ENCODE results near the gene CPSF6.
A peak's percentile ranks its signal among the peaks of the same experiment; 100 is the strongest.
"Not testable (repeated sequence)": the region's sequence is repeated elsewhere in the genome, so short reads cannot be mapped to it uniquely, and the experiment has no call there.

Gene CPSF6

DNA sequence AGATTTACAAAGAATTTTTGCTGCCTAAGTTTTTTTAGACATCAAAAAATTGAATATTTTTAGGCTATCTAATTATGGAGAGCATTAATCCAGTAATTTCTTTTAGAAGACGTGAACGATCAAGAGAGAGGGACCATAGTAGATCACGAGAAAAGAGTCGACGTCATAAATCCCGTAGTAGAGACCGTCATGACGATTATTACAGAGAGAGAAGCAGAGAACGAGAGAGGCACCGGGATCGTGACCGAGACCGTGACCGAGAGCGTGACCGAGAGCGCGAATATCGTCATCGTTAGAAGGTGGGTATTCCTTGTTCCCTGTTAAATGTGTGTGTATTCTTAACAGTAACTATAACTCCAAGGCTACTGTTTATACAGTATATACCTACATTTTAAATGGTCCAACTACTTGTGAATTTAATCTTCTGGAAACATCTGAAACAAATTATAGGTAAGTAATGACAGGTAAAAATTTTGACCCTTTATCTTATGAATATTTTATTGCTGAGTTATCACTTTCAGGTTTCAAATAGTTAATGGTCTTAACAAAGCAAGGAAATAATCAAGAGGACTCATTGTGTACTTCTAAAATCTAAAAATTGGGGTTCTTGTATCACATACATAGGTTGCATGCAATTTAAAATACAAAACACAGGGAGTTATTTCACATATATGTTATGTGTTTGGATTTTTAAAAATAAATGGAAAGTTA lies 23.1 kb downstream of the CPSF6 start:
- DNase-seq (ENCODE audit: low spot score) = no peak

DNA sequence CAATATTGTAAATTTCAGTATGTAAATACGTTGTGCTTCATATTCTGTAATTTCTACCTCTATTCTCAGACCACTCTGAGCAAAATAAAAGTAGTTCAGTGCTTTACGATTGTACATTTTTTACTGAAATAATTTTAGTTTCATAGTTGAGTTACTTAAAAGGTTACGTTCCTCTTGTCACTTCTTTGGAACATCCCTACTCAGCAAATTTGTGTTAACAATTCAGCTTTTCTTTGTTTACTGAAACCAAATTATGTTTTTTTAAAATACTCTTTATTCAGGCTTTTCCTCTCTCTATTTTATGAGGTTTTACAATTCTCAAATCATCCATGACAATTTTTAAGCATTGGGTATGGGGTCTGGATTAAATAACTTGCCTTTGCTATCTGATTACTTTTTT lies 25.8 kb downstream of the CPSF6 start:
- no peak for DNase-seq (ENCODE audit: low spot score)

DNA sequence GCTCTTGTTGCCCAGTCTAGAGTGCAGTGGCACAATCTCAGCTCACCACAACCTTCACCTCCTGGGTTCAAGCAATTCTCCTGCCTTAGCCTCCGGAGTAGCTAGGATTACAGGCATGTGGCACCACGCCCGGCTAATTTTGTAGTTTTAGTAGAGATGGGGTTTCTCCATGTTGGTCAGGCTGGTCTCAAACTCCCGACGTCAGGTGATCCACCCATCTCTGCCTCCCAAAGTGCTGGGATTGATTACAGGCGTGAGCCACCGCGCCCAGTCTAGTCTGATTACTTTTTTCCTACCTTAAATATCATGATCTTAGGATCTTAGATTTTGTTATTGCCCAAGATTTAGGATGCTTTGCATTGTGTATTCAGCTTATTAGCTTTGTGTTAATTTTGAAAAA lies 26.3 kb downstream of the CPSF6 start:
- DNase-seq (ENCODE audit: low spot score) = not testable (repeated sequence)

DNA sequence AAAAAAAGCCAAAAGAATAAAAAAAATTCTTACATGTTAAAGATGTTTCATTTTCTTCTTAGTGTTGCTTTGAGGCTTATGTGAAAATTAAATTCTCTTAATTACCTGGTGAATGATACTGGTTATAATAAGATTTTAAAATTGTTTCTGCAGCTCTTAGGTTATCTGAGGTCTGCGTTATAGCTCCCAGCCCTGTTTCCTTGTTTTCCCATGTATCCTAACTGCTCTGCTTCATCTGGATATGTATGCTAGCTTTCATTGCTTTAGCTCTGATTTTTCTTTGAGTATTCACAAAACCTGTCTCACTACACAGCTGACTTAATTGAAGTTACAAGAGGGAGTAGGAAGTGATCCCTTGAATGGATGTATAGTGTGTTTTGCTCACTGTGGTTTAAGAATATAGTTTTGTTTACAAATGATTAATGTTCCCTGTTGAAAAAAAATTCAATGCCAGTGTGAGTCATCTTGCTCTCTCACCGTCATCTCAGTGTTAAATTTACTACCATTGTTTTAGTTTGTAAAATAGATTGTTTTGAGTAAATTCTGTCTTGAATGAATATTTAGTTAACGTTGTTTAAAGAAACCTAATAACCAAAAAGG lies 26.8 kb downstream of the CPSF6 start:
- no peak for DNase-seq (ENCODE audit: low spot score)

DNA sequence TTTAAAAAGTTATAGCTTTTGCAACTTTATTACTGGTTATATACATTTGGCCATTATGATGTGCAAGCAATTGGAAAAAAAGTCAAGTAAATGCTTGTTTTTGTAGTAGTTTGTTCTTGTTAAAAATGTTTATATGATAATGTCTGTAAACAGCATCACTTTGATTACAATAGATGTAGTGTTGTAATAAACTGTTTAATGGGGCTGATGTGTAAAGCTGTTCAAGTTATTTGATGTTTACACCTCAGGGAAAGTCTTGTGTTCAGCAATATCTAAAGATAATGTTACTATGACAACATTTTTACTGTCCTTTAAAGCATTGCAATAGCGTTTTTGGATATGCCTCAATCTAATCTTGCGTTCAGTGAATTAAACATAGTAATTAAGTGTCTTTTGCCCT lies 30.4 kb downstream of the CPSF6 start:
- no peak for DNase-seq (ENCODE audit: low spot score)

DNA sequence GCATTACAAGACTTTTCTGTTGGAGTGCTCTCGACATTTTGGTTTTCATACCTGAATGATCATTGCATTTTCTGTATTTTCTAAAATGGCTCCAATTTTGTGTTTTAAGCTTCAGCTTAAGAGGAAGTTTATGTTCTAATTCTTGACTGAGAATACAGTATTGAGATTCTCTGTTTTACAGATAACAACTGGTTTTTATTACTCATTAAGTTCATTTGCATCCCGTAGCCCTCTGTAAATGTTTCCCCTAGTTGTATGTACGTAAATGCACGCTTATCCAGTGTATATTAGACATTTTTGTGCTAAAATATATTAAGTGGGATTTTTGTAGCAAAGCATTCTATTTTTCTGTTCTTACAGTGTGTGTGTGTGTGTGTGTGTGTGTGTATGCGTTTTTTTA lies 33.1 kb downstream of the CPSF6 start:
- no peak for DNase-seq (ENCODE audit: low spot score)

DNA sequence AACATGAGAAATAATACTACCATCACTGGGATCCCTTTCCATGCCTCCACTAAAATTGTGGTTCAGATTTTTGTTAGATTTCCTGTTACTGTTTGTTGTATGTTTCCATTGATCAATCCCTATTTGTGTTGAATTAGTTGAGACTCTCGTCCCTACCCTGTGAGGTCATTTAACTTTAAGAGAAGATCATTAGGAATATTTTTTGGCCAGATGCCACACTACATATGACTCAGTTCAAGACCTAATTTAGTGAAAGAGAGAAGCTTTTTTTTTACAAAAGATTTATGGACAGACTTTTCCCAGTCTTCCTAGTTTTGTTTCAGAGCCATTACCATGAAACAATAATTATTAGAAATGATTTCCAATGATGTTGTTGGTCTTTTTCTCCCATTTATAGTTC lies 35.5 kb downstream of the CPSF6 start:
- no peak for DNase-seq (ENCODE audit: low spot score)

DNA sequence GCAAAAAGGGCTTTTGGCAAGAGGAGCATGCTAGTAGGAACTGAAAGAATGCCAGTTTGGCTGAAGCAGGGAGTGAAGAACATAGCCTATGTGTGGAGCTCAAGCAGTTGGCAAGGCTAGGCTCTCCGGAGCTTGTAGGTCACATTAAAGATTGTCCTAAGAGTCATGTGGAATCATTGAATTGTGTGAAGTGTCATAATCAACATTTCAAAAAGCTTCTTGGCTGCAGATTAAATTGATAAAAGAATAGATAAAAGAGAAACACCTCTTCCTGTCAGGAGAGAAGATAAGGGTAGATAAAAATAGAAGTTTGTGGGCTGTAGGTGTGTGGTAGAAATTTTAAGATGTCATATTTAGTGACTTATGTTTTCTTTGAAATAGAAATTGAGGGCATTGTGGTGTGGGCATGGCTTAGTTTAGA lies 36.1 kb downstream of the CPSF6 start:
- peak; percentile 21 for DNase-seq (ENCODE audit: low spot score)

DNA sequence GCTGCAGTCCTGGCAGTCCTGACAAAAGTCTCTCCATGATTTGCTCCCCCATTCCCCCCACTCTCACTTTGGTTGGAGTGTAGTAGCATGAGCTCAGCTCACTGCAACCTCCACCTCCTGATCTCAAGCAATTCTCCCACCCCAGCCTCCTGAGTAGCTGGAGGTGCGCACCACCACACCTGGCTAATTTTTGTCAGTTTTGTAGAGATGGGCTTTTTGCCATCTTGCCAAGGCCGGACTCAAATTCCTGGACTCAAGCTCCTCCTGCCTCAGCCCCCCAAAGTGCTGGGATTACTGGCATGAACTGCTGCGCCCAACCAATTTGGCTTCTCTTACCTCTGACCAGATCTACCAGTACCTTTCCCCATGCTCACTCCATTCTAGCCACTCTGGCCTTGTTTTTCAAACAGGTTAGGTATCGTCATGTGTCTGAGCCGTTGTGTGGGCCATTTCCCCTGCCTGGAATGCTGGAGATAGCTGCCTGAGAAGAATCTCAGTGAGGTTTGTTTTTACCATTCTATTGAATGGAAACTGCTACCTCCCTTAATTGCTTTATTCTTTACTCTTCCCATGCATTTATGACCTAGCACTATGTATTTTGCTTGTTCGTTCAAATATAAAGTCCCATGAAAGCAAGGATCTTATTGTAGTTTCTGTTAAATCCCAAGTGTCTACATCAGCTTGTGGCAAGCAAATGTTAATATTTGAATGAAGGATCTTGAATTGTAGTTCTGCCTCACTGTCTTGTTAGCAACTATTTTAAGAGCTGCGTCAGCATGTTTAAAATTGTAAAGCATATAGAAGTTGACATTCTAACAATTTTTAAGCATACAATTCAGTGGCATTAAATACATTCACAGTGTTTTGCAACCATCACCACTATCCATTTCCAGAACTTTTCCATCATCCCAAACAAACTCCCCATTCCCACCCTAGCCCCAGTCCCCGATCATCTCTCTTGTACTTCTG lies 39.7 kb downstream of the CPSF6 start:
- DNase-seq (ENCODE audit: low spot score) = no peak

DNA sequence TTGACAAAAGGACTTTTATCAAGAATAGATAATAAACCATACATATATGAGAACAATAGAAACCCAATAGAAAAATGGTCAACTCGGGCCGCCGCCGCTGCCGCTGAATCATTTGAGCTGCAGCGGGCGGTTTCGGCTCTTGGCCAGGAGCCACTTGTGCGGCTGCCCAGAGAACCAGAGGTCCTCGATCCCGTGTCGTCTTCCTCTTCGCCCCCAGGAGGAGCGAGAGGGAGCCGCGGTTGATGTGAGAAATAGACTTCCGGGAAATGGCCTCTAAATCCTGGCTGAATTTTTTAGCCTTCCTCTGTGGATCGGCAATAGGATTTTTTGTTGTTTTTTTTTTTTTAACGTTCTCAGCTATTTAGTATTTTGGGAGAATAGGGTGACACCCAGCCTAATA lies 44.8 kb downstream of the CPSF6 start:
- no peak for DNase-seq (ENCODE audit: low spot score)

DNA sequence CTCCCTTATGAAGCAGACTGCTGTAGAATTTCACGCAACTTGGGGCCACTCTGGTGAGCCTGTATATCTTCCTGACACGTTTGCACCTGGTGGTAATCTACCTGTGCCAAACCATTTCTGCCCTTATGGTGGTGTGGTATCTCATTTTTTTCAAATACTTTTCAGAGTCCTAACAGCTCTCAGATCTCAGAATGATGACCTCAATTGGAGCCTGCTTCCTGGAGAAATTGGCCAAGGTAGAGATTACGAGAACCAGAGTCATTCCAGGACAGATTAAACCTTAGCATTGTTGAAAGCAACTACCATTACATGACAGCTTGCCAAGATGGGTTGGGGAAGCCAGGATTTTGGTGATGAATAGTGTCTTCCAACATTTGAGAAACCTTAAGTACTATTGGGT lies 48.2 kb downstream of the CPSF6 start:
- no peak for DNase-seq (ENCODE audit: low spot score)

DNA sequence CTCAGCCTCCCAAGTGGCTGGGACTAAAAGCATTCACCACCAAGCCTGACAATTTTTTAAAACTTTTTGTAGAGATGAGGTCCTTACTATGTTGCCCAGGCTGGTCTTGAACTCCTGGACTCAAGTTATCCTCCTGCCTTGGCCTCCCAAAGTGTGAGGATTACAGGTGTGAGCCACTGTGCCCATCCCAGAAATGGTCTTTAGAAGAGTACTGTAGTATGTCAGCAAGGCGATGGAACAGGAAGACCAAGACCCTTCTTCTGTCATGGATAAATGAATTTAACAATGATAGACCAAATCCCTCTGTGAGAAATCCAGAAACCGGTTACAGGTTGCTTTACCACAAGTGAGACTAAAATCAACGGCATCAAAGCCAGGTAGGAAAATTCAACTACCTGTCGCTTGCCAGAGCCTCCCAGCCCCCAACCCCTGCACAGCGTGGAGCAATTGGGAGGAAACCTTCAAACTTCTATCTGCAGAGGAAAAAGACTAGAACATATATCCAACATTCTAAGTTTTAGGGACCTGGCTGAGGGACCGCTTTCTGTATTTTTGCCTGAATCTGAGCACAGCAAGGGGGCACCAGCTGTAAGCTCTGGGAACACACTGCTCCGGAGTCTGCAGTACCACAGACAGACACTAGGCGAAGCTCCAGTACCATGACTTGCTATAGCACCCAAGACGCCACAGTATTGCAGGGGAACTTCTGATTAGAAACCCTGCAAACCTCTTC lies 51.3 kb downstream of the CPSF6 start:
- peak; percentile 85 for DNase-seq (ENCODE audit: low spot score)

DNA sequence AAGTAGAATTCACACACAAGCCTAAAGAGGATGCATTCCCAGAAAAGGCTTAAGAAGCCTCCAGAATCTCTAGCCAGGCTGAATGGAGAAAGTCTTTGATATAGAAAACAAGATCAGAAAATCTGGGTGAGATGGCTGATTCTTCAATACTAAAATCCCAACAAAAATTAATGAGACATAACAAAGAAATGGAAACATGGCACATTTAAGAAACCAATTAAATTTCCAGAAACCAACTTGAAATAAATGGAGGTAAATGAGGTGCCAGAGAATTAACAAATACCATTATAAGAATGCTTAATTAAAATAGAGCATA lies 51.9 kb downstream of the CPSF6 start:
- DNase-seq (ENCODE audit: low spot score) = no peak

DNA sequence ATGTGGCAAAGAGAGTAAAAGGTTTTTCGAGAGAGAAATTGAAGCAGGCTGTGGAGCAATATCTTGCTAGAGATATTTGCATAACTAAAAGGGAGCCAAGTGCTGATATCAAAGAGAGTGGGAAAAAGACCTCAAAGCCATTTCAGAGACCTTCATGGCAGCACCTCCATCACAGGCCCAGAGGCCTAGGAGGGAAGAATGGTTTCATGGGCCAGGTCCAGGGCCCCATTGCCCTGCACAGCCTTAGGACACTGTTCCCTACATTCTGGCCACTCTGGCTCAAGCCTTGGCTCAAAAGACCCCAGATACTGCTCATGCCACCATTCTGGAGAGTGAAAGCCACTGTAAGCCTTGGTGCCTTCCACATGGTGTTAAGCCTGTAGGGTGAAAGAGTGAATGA lies 58.8 kb downstream of the CPSF6 start:
- DNase-seq (ENCODE audit: low spot score) = no peak

DNA sequence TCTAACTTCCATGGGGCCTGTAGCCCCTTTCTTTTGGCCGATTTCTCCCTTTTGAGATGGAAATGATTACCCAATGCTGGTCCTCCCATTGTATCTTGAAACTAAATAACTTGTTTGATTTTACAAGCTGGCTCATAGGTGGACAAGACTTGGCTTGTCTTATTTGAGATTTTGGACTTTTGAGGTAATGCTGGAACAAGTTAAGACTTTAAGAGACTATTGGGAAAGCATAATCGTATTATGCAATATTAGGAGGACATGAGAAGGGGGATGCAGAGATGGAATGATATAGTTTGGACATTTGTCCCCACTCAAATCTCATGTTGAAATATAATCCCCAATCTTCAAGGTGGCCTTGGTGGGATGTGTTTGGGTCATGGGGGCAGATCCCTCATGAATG lies 59.6 kb downstream of the CPSF6 start:
- DNase-seq (ENCODE audit: low spot score) = no peak

DNA sequence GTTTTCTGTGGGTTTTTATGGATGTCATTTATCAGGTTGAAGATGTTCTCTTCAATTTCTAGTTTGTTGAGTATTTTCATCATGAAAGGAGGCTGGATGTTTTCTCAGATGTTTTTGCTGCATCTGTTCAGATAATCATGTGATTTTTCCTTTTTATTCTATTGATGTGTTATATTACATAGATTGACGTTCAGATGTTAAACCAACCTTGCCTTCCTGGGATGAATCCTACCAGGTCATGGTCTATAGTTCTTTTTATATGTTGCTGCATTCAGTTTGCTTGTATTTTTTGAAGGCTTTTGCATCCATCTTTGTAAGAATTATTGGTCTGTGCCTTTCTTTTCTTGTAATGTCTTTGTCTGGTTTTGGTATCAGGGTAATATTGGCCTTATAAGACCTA lies 64.9 kb downstream of the CPSF6 start:
- DNase-seq (ENCODE audit: low spot score) = no peak

DNA sequence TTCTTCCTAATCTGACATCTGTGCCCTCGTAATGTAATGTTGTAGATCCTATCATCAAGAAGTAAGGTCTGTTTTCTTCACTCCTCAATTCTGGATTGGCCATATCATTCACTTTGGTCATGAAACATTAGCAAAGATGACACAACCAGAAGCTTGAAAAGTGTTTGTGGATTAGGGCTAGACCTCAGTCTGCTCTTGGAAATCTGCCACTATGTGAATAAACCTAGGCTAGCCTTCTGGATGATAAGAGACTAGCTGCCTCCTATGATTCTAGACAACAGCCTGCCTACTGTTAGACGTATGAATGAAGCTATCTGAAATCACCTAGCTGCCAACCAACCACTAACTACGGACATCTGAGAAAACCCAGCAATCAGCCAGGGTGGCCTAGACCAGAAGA lies 70.1 kb downstream of the CPSF6 start:
- no peak for DNase-seq (ENCODE audit: low spot score)

DNA sequence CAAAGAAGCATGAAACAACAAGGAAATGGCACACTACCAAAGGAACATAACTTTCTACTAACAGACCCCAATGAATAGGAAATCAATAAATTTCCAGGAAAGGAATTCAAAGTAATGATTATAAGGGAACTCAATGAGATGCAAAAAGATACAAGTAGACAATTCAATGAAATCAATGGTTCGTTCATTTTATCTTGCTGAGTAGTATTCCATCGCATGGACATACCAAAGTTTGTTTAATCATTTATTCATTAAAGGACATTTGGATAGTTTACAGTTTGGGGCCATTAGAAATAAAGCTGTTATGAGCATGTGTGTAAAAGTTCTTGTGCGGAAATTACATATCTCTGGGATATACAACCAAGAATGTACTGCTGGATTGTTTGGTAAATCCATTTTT lies 73.8 kb downstream of the CPSF6 start:
- no peak for DNase-seq (ENCODE audit: low spot score)

DNA sequence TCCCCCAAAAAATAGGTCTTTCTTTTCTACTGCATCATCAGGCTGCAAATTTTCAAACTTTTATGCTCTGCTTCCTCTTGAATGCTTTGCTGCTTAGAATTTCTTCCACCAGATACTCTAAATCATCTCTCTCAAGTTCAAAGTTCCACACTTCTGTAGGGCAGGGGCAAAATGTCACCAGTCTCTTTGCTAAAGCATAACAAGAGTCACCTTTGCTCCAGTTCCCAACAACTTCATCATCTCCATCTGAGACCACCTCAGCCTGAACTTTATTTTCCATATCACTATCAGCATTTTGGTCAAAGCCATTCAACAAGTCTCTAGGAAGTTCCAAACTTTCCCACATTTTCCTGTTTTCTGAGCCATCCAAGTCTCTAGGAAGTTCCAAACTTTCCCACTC lies 77.4 kb downstream of the CPSF6 start:
- not testable (repeated sequence) for DNase-seq (ENCODE audit: low spot score)

DNA sequence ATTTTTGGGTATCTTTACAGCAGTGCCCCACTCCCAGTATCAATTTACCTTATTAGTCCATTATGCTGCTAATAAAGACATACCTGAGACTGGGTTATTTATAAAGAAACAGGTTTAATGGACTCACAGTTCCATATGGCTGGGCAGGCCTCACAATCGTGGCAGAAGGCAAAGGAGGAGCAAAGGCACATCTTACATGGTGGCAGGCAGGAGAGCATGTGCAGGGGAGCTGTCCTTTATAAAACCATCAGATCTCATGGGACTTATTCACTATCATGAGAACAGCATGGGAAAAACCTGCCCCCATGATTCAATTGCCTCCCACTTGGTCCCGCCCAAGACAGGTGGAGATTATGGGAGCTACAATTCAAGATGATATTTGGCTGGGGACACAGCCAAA lies 77.9 kb downstream of the CPSF6 start:
- DNase-seq (ENCODE audit: low spot score) = not testable (repeated sequence)

DNA sequence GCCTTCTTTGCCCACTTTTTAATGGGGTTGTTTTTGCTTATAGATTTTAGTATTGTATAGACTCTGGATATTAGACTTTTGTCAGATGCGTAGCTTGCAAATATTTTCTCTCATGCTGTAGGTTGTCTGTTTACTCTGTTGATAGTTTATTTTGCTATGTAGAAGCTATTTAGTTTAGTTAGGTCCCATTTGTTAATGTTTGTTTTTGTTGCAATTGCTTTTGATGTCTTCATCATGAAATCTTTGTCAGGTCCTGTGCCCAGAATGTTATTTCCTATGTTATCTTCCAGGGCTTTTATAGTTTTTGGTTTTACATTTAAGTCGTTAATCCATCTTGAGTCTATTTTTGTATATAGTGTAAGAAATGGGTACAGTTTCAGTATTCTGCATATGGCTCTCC lies 78.9 kb downstream of the CPSF6 start:
- no peak for DNase-seq (ENCODE audit: low spot score)

DNA sequence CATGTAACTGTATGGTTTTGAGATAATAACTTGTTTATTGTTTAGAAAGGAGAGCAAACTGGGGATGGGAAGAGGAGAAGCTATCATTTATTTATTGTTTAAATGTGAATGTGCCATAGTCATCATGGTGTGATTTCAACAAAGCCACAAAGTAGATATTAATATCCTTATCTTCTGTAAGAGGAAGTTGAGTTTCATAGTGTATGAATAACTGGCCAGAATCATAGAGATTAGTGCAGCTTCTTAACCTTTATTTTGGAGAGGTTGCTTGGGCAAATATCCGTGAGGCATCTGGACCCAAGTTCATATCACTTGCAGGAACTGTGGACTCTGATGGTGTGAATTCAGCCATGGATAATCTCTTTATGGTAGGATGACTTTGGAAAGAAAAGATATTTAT lies 82.0 kb downstream of the CPSF6 start:
- no peak for DNase-seq (ENCODE audit: low spot score)

Data from CD4-positive, alpha-beta T cell treated with Interleukin-15 for 4 hours (primary cell).